Astrocyte of the cerebellum (primary cell): ENCODE measurements around the gene SLC30A5.
"Not testable (repeated sequence)": the region's sequence is repeated elsewhere in the genome, so short reads cannot be mapped to it uniquely, and the experiment has no call there.

Source experiments
- DNase-seq: peaks from one replicate; pipeline ENCODE4 v3.0.0-alpha.2; 2011; ENCODE audit warnings: low read depth
- H3K4me3 ChIP-seq: 2 replicates; pipeline ENCODE4 v1.5.1; 2011; ENCODE audit warnings: mild to moderate bottlenecking, low read depth, low read length, moderate library complexity
- in situ Hi-C: cut with HindIII; loops from 2 replicates; pipeline ENCODE4 v1.10.0; 2017; ENCODE audit warnings: low sequenced_read_pairs
- TF ChIP-seq, protein P1 (sequence below): IDR thresholded peaks from 2 replicates; pipeline ENCODE4 v1.5.1; 2012; ENCODE audit warnings: low read length, low read depth, moderate library complexity, mild to moderate bottlenecking; ENCODE audit errors: missing control alignments

The SLC30A5 gene

DNA sequence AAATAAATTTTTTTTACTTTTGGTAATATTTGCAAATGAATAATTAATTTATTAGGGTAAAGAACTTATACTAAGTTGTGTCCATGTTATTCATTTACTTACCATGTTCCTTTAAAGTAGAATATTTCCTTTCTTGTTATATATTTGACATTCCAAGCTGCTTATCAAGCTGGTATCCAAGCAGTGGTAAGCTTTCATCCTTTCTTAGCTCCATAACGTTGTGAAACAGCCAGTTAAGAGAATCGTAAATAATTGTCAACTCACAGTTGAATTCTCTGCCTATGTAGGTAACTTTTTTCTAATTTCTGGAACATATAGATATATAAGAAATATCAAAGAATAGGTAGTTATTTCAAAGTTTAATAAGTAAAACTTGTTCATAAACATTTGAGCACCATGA is 36.4 kb downstream of the SLC30A5 start:
- no peak overlapping the region for H3K4me3 ChIP-seq
- TF ChIP-seq, protein P1, sequence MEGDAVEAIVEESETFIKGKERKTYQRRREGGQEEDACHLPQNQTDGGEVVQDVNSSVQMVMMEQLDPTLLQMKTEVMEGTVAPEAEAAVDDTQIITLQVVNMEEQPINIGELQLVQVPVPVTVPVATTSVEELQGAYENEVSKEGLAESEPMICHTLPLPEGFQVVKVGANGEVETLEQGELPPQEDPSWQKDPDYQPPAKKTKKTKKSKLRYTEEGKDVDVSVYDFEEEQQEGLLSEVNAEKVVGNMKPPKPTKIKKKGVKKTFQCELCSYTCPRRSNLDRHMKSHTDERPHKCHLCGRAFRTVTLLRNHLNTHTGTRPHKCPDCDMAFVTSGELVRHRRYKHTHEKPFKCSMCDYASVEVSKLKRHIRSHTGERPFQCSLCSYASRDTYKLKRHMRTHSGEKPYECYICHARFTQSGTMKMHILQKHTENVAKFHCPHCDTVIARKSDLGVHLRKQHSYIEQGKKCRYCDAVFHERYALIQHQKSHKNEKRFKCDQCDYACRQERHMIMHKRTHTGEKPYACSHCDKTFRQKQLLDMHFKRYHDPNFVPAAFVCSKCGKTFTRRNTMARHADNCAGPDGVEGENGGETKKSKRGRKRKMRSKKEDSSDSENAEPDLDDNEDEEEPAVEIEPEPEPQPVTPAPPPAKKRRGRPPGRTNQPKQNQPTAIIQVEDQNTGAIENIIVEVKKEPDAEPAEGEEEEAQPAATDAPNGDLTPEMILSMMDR = no peak
- no peak for DNase-seq
- in situ Hi-C loops = no loop called here

DNA sequence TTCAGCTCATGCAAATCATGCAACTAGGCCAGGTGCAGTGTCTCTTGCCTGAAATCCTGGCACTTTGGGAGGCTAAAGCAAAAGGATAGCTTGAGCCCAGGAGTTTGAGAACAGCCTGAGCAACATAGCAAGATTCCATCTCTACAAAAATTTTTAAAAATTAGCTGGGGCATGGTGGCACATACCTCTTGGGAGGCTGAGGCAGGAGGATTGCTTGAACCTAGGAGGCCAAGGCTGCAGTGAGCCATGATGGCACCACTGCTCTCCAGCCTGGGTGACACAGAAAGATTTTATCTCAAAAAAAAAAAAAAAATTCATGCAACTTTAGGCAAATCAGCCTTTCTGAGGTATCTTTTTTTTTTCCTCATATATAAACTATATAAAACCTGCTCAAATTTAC is 37.5 kb downstream of the SLC30A5 start:
- DNase-seq = no peak
- TF ChIP-seq, protein P1 = no peak
- in situ Hi-C loops = no loop called here
- H3K4me3 ChIP-seq = no peak overlapping the region

DNA sequence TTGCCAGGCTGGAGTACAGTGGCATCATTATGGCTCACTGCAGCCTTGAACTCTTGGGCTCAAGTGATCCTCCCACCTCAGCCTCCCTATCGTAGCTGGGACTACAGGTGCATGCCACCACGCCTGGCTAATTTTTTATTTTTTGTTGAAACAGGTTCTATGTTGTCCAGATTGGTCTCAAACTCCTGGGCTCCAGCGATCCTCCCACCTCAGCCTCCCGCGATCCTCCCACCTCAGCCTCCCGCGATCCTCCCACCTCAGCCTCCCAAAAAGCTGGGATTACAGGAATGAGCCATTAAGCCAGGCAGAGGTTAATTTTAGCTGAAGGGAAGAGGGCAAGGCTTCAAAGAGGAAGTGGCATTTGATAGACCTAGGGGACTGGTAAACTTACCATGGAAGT is 40.3 kb downstream of the SLC30A5 start:
- no peak overlapping the region for H3K4me3 ChIP-seq
- in situ Hi-C loops = no loop called here
- TF ChIP-seq, protein P1 = no peak
- DNase-seq = no peak

DNA sequence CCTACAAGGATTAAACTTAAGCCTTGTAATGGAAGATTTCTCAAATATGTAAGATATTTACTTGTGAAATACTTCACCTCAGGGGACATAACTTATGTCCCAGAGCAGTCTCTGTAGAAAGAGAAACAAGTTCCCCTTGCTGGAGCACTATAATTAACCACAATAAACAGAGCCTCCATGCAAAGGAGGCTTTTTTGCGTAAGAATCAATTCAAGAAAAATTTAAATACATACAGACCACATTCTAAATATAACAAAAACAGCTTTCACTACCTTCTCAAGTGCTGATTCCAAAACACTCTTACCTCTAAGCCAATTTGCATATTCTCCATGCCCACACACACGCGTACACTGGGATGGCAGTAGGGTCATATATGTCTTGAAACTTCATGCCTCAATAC is 42.5 kb downstream of the SLC30A5 start:
- no peak for DNase-seq
- in situ Hi-C loops = no loop called here
- TF ChIP-seq, protein P1 = no peak
- H3K4me3 ChIP-seq = no peak overlapping the region

DNA sequence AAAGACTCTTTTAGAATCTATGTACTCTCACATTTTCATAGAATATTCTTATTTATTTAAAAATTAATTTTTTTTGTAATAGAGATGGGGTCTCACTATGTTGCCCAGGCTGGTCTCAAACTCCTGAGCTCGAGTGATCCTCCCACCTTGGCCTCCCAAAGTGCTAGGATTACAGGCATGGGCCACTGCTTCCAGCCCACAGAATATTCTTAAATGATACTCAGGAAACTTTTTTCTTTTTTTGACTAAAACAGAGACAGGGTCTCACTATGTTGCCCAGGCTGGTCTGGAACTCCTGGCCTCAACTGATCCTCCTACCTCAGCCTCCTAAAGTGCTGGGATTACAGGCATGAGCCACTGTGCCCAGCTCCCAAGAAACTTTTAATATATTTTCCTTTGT is 43.4 kb downstream of the SLC30A5 start:
- DNase-seq, H3K4me3 ChIP-seq, in situ Hi-C loops: not testable (repeated sequence)

DNA sequence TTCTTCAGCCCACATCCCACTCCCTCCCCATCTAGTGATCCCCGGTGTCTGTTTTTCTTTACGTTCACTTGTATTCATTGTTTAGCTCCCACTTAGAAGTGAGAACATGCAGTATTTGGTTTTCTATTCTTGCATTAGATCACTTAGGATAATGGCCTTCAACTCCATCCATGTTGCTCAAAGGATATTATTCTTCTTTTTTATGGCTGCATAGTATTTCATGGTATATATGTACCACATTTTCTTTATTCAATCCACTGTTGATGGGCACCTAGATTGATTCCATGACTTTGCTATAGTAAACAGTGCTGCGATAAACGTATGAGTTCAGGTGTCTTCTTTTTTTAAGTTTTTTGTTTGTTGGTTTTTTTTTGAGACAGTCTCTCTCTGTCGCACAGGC is 44.0 kb downstream of the SLC30A5 start:
- no peak overlapping the region for H3K4me3 ChIP-seq
- TF ChIP-seq, protein P1 = no peak
- no peak for DNase-seq
- in situ Hi-C loops = no loop called here

DNA sequence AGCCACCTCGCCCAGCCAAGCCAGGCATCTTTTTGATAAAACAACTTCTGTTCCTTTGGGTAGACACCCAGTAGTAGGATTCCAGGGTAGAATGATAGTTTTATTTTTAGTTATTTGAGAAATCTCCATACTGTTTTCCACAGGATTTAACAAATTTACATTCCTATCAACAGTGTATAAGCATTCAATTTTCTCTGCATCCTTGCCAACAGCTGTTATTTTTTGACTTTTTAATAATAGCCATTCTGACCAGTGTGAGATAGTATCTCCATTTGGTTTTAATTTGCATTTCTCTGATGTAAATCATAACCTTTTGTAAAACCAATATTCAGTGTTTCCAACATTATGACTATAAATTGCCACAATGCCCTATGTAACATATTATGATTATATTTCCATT is 45.0 kb downstream of the SLC30A5 start:
- TF ChIP-seq, protein P1 = no peak

DNA sequence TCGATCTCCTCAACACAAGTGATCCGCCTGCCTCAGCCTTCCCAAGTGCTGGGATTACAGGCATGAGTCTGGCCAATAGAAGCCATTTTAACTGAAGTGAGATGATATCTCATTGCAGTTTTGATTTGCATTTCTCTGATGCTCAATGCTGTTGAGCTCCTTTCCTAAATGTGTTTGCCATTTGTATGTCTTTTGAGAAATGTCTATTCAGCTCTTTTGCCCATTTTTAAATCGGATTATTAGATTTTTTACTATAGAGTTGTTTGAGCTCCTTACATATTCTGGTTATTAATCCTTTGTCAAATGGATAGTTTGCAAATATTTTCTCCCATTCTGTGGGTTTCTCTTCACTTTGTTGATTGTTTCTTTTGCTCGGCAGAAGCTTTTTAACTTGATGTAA is 46.4 kb downstream of the SLC30A5 start:
- in situ Hi-C loops, DNase-seq, H3K4me3 ChIP-seq: not testable (repeated sequence)

More for the DNA sequence above, 45.0 kb downstream of the SLC30A5 start:
- in situ Hi-C loops = no loop called here
- no peak overlapping the region for H3K4me3 ChIP-seq
- no peak for DNase-seq
